Gastroesophageal sphincter (tissue), 3 donors: ENCODE data around the gene APOBEC3A.

Experiments
- CTCF ChIP-seq, 4 experiments: fragments of 200-600 bp in 2 of 4; fragments of 450-650 bp in 2 of 4; sonication (generic) in 1 of 4; IDR thresholded peaks; one replicate each; pipeline ENCODE4 v1.5.1; 2017 to 2019; ENCODE audit warnings: antibody characterized with exemption in 4 of 4, mild to moderate bottlenecking in 2 of 4, moderate library complexity in 2 of 4
- POLR2A ChIP-seq, 2 donors: fragments of 450-650 bp; IDR thresholded peaks; one replicate each; pipeline ENCODE4 v1.6.1; 2017; ENCODE audit warnings: antibody characterized with exemption in 2 of 2, mild to moderate bottlenecking in 2 of 2, moderate library complexity in 1 of 2

- no peak for TF ChIP-seq POLR2A (IDR thresholded peaks at IDR 0.05)
- peak; percentile 70 to 94 (median 74) for TF ChIP-seq CTCF (IDR thresholded peaks at IDR 0.05)
Observed at GRCh38 chr22:38927033-38927781, 30.2 kb upstream of the APOBEC3A start.
